Measurements from ENCODE around the gene FBXW11.
A peak's percentile ranks its signal among the peaks of the same experiment; 100 is the strongest.
"Not testable (repeated sequence)": the region's sequence is repeated elsewhere in the genome, so short reads cannot be mapped to it uniquely, and the experiment has no call there.

The FBXW11 gene

GRCh38 chr5:171954721-171955120, 51.7 kb downstream of the FBXW11 start:
- DNase-seq (ENCODE audit: low spot score) = no peak

GRCh38 chr5:171953860-171954701, 52.4 kb downstream of the FBXW11 start:
- no peak for DNase-seq (ENCODE audit: low spot score)

- no peak for DNase-seq (ENCODE audit: low spot score)
Observed at GRCh38 chr5:171952021-171952420, 54.4 kb downstream of the FBXW11 start.

- DNase-seq (ENCODE audit: low spot score) = no peak
Observed at GRCh38 chr5:171951218-171951617, 55.2 kb downstream of the FBXW11 start.

- no peak for DNase-seq (ENCODE audit: low spot score)
Observed at GRCh38 chr5:171946000-171946781, 60.2 kb downstream of the FBXW11 start.

GRCh38 chr5:171945476-171945875, 61.0 kb downstream of the FBXW11 start:
- DNase-seq (ENCODE audit: low spot score) = no peak

GRCh38 chr5:171945066-171945465, 61.4 kb downstream of the FBXW11 start:
- DNase-seq (ENCODE audit: low spot score) = no peak

- not testable (repeated sequence) for DNase-seq (ENCODE audit: low spot score)
Observed at GRCh38 chr5:171942112-171942516, 64.3 kb downstream of the FBXW11 start.

GRCh38 chr5:171941675-171942074, 64.8 kb downstream of the FBXW11 start:
- DNase-seq (ENCODE audit: low spot score) = not testable (repeated sequence)

- DNase-seq (ENCODE audit: low spot score) = not testable (repeated sequence)
Observed at GRCh38 chr5:171941275-171941674, 65.2 kb downstream of the FBXW11 start.

- DNase-seq (ENCODE audit: low spot score) = no peak
Observed at GRCh38 chr5:171939951-171940350, 66.5 kb downstream of the FBXW11 start.

- DNase-seq (ENCODE audit: low spot score) = no peak
Observed at GRCh38 chr5:171938358-171938757, 68.1 kb downstream of the FBXW11 start.

GRCh38 chr5:171937351-171937750, 69.1 kb downstream of the FBXW11 start:
- no peak for DNase-seq (ENCODE audit: low spot score)

- DNase-seq (ENCODE audit: low spot score) = no peak
Observed at GRCh38 chr5:171934586-171934985, 71.9 kb downstream of the FBXW11 start.

- no peak for DNase-seq (ENCODE audit: low spot score)
Observed at GRCh38 chr5:171931163-171931562, 75.3 kb downstream of the FBXW11 start.

GRCh38 chr5:171927345-171927941, 79.0 kb downstream of the FBXW11 start:
- no peak for DNase-seq (ENCODE audit: low spot score)

GRCh38 chr5:171926311-171926710, 80.1 kb downstream of the FBXW11 start:
- no peak for DNase-seq (ENCODE audit: low spot score)

GRCh38 chr5:171924493-171925122, 81.8 kb downstream of the FBXW11 start:
- DNase-seq (ENCODE audit: low spot score) = no peak

GRCh38 chr5:171920765-171921391, 85.6 kb downstream of the FBXW11 start:
- no peak for DNase-seq (ENCODE audit: low spot score)

- DNase-seq (ENCODE audit: low spot score) = not testable (repeated sequence)
Observed at GRCh38 chr5:171915700-171916099, 90.7 kb downstream of the FBXW11 start.

- peak; percentile 15 for DNase-seq (ENCODE audit: low spot score)
Observed at GRCh38 chr5:171914726-171915338, 91.6 kb downstream of the FBXW11 start.

GRCh38 chr5:171913987-171914273, 92.5 kb downstream of the FBXW11 start:
- no peak for DNase-seq (ENCODE audit: low spot score)

Data from pons (tissue), 1 donor.